BE2C (cell line): ENCODE measurements around the gene NPLOC4.

Source experiments
- DNase-seq: peaks from one replicate; pipeline ENCODE4 v3.0.0-alpha.2; 2020
- H3K27me3 ChIP-seq: fragments of 250-450 bp; sonication (Bioruptor Pico); 2 replicates; pipeline ENCODE4 v1.5.1; 2020; ENCODE audit warnings: mild to moderate bottlenecking
- H3K36me3 ChIP-seq: fragments of 250-450 bp; sonication (Bioruptor Pico); 2 replicates; pipeline ENCODE4 v1.5.1; 2020; ENCODE audit warnings: mild to moderate bottlenecking
- H3K4me1 ChIP-seq: fragments of 250-450 bp; sonication (Bioruptor Pico); 2 replicates; pipeline ENCODE4 v1.5.1; 2020
- H3K4me3 ChIP-seq: 2 replicates; pipeline ENCODE4 v1.5.1; 2011; ENCODE audit warnings: low read depth, low read length
- H3K9me3 ChIP-seq: fragments of 250-450 bp; sonication (Bioruptor Pico); 2 replicates; pipeline ENCODE4 v1.5.1; 2020
- CTCF ChIP-seq: IDR thresholded peaks from 2 replicates; pipeline ENCODE4 v1.5.1; 2012; ENCODE audit warnings: mild to moderate bottlenecking, low read depth, low read length

NPLOC4 gene

GRCh38 chr17:81665205-81666091 lies 28.5 kb upstream of the NPLOC4 start:
- Histone ChIP-seq H3K36me3 (peaks cover 31% of the 10 kb centered on the region), H3K9me3 (no peaks in the 10 kb centered on the region), H3K4me3 (peak overlapping the region; percentile 78), H3K4me1 (no peaks in the 10 kb centered on the region), H3K27me3 (no peaks in the 10 kb centered on the region)
- TF ChIP-seq CTCF, result no peak
- DNase-seq, result no peak

- Histone ChIP-seq H3K36me3 (peaks cover 18% of the 10 kb centered on the region), H3K27me3 (no peaks in the 10 kb centered on the region), H3K4me1 (no peaks in the 10 kb centered on the region), H3K4me3 (no peak overlapping the region), H3K9me3 (no peaks in the 10 kb centered on the region)
- no peak for TF ChIP-seq CTCF
- DNase-seq, result no peak
These were observed 27.1 kb upstream of the NPLOC4 start for GRCh38 chr17:81664051-81664470.

GRCh38 chr17:81662002-81662401 lies 25.1 kb upstream of the NPLOC4 start:
- H3K36me3 ChIP-seq, result peaks cover 10% of the 10 kb centered on the region
- no peak for DNase-seq
- H3K4me1 ChIP-seq, result no peaks in the 10 kb centered on the region
- H3K4me3 ChIP-seq, result no peak overlapping the region
- TF ChIP-seq CTCF, result no peak
- H3K27me3 ChIP-seq, result no peaks in the 10 kb centered on the region
- no peaks in the 10 kb centered on the region for H3K9me3 ChIP-seq

- peaks cover 9% of the 10 kb centered on the region for H3K36me3 ChIP-seq
- H3K4me3 ChIP-seq, result no peak overlapping the region
- no peak for TF ChIP-seq CTCF
- no peaks in the 10 kb centered on the region for H3K4me1 ChIP-seq
- H3K27me3 ChIP-seq, result no peaks in the 10 kb centered on the region
- no peaks in the 10 kb centered on the region for H3K9me3 ChIP-seq
- DNase-seq, result no peak
These were observed 23.5 kb upstream of the NPLOC4 start for GRCh38 chr17:81660441-81660840.

GRCh38 chr17:81659038-81659437 lies 22.1 kb upstream of the NPLOC4 start:
- H3K36me3 ChIP-seq, result no peaks in the 10 kb centered on the region
- TF ChIP-seq CTCF, result no peak

GRCh38 chr17:81656835-81657234 lies 19.9 kb upstream of the NPLOC4 start:
- DNase-seq, result no peak
- Histone ChIP-seq H3K27me3 (no peaks in the 10 kb centered on the region), H3K4me1 (peaks cover 2% of the 10 kb centered on the region; the same call in 1 of the 2 replicates), H3K4me3 (no peak overlapping the region), H3K36me3 (no peaks in the 10 kb centered on the region), H3K9me3 (no peaks in the 10 kb centered on the region)
- no peak for TF ChIP-seq CTCF

More at GRCh38 chr17:81659038-81659437, 22.1 kb upstream of the NPLOC4 start:
- no peaks in the 10 kb centered on the region for H3K27me3 ChIP-seq
- no peaks in the 10 kb centered on the region for H3K4me1 ChIP-seq
- H3K9me3 ChIP-seq, result no peaks in the 10 kb centered on the region
- no peak for DNase-seq
- no peak overlapping the region for H3K4me3 ChIP-seq
